AG09319 (cell line): Measurements from ENCODE around the gene MYCBPAP.

Experiments
- DNase-seq: peaks from one replicate; pipeline ENCODE4 v3.0.0-alpha.2; 2010; ENCODE audit warnings: low read depth; ENCODE audit errors: extremely low read depth
- TF ChIP-seq, protein P1 (sequence below): IDR thresholded peaks from 2 replicates; pipeline ENCODE4 v1.5.1; 2011; ENCODE audit warnings: low read depth, mild to moderate bottlenecking, inconsistent platforms, low read length, moderate library complexity

MYCBPAP gene

DNA sequence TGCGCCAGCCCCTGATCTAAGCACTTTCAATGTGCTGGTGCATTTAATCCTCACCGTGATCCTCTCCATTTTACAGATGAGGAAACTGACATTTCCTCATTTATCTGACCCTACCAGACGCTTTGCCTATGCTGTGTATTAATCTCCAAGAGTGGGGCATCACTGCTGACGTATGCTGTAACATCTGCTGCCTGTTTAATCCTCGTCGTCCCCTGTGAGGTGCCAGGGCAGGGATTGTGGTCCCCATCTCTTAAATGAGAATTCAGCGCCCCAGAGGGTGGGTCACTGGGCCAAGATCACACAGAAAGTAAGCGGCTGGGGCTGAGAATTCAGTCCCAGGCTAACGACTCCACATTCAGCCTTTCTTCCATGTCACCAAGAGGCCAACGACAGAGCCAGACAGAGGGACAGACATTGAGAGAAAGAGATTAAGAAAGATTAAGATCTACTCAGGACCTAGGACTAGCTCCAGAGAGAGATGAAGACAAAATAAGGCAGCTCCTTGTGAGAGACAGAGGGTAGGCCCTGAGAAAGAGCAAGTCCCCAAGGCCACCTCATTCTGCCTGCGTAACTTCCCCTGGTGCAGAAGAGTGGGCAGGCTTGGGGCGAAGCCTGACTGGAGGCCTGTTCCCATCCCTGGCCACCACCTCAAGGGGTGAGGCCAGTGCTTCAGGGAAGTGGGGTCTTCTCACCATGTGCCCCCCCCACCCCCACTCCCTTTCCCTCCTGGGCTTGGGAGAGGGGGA is 65.8 kb downstream of the MYCBPAP start:
- no peak for DNase-seq
- TF ChIP-seq, protein P1, sequence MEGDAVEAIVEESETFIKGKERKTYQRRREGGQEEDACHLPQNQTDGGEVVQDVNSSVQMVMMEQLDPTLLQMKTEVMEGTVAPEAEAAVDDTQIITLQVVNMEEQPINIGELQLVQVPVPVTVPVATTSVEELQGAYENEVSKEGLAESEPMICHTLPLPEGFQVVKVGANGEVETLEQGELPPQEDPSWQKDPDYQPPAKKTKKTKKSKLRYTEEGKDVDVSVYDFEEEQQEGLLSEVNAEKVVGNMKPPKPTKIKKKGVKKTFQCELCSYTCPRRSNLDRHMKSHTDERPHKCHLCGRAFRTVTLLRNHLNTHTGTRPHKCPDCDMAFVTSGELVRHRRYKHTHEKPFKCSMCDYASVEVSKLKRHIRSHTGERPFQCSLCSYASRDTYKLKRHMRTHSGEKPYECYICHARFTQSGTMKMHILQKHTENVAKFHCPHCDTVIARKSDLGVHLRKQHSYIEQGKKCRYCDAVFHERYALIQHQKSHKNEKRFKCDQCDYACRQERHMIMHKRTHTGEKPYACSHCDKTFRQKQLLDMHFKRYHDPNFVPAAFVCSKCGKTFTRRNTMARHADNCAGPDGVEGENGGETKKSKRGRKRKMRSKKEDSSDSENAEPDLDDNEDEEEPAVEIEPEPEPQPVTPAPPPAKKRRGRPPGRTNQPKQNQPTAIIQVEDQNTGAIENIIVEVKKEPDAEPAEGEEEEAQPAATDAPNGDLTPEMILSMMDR = no peak

DNA sequence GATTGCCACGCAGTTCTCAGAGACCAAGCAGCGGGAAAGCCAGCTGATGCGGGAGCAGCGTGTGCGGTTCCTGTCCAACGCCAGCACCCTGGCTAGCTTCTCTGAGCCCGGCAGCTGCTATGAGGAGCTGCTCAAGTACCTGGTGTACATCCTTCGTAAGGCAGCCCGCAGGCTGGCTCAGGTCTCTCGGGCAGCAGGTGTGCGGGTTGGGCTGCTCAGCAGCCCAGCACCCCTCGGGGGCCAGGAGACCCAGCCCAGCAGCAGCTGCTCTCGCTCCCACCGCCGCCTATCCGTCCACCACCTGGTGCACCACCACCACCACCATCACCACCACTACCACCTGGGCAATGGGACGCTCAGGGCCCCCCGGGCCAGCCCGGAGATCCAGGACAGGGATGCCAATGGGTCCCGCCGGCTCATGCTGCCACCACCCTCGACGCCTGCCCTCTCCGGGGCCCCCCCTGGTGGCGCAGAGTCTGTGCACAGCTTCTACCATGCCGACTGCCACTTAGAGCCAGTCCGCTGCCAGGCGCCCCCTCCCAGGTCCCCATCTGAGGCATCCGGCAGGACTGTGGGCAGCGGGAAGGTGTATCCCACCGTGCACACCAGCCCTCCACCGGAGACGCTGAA is 67.5 kb downstream of the MYCBPAP start:
- TF ChIP-seq, protein P1 = no peak
- no peak for DNase-seq

DNA sequence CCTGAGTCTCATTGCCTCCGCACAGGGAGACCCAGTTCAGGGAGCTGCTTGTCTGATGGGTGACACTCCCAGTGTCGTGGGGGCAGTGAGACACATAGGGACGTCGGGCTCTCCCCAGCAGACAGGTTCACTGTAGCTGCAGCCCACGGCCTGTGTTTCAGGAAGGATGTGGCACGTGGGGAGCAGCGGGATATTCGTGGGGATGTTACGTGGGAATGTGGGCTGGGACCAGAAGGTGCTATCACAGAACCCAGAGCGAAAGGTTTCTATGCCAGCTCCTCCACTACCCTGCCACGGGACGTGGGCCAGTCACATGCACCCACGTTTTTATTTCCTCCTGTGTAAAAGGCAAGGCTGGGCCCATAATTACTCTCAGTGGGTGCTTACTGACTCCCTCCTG is 68.6 kb downstream of the MYCBPAP start:
- TF ChIP-seq, protein P1 = no peak
- no peak for DNase-seq

DNA sequence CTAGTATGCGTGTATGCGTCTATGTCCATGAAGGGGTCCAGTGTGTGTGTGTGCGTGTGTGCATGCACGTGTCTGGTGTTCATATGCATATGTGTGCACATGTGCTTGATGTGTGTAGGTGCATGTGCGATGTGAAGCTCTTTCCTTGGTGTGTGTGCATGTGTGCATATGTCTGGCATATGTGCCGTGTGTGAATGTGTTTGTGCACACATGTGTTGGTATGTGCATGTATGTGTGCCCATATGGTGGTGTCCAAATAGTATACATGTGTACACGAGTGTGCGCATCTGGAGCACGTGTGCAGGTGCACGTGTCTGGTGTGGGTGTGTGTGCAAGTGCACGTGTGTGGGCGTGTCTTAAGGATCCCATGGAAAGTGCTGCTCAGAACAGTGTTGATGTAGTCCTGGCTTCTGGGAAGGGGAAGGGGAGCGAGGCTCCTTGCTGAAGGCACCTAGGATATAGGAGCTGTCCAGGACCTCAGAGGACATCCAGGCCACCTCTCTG is 69.3 kb downstream of the MYCBPAP start:
- DNase-seq = no peak
- TF ChIP-seq, protein P1 = no peak

DNA sequence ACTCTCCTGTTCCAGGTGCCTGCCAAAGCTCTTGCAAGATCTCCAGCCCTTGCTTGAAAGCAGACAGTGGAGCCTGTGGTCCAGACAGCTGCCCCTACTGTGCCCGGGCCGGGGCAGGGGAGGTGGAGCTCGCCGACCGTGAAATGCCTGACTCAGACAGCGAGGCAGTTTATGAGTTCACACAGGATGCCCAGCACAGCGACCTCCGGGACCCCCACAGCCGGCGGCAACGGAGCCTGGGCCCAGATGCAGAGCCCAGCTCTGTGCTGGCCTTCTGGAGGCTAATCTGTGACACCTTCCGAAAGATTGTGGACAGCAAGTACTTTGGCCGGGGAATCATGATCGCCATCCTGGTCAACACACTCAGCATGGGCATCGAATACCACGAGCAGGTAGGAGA is 69.9 kb downstream of the MYCBPAP start:
- TF ChIP-seq, protein P1 = no peak

DNA sequence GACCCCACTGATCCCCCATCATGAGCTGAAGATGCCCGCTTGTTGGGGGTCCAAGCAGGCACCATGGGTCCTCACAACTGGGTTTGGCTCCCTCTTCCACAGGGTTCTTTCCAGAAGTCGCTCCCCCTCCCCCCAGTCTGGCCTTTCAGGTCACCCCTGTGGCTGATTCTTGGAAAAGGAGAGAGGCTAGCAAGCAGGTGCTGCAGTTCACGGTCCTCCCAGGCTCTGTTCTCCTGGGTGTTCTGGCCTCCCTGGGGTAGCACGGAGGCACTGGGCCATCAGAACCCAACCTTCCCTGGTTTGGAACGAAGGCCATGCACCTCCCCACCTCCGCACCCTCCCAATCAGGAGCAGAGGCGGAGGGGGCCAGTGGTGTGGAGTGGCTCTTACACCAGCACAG is 71.2 kb downstream of the MYCBPAP start:
- TF ChIP-seq, protein P1 = no peak
- no peak for DNase-seq

More for the DNA sequence above, 69.9 kb downstream of the MYCBPAP start:
- no peak for DNase-seq

DNA sequence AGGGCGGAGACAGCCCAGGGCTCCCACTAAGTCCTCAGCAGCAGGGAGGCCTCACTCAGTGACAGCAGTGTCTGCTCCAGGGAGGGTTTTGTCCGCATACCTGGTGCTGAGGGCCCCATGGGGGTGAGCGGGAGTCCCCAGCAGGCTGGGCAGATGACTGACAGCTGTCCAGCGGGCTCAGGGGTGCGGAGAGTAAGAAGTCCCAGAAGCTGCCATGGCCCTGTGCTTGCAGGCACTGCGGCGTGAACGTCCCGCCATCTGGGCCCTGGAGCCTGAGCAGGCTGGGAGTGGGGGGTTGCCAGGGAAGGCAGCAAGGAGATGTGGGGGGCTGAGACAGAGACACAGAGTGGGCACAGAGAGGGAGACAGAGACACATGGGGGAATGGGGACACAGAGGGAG is 72.4 kb downstream of the MYCBPAP start:
- TF ChIP-seq, protein P1 = no peak
- DNase-seq = no peak
